GM19099 (cell line): ENCODE data around the gene IL3.

Experiments used
- POLR2A ChIP-seq: IDR thresholded peaks from 3 replicates; pipeline ENCODE4 v1.6.1; 2011; ENCODE audit warnings: low read depth; ENCODE audit not compliant: insufficient read length; ENCODE audit errors: extremely low read depth

The IL3 gene

GRCh38 chr5:132021654-132022053 is 38.8 kb upstream of the IL3 start:
- no peak for TF ChIP-seq POLR2A

DNA sequence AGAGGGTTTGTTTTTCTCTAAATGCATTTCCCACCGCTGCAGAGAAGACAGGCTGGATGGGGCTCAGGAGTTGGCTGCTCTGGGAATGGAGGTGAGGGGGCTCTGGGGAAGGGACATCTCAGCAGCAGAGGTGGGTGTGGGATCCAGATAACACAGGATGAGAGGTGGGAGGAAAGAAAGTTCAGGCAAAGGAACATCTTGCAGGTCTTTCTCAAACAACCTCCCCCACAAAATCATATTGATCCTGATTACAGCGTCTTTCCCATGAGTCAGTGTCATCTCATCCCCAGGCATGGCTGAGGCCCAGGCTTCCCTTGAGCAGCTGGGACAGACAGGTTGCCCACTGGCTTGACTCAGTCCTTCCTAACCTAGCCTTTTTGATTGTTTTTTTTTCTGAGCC is 37.7 kb upstream of the IL3 start:
- TF ChIP-seq POLR2A, result no peak

DNA sequence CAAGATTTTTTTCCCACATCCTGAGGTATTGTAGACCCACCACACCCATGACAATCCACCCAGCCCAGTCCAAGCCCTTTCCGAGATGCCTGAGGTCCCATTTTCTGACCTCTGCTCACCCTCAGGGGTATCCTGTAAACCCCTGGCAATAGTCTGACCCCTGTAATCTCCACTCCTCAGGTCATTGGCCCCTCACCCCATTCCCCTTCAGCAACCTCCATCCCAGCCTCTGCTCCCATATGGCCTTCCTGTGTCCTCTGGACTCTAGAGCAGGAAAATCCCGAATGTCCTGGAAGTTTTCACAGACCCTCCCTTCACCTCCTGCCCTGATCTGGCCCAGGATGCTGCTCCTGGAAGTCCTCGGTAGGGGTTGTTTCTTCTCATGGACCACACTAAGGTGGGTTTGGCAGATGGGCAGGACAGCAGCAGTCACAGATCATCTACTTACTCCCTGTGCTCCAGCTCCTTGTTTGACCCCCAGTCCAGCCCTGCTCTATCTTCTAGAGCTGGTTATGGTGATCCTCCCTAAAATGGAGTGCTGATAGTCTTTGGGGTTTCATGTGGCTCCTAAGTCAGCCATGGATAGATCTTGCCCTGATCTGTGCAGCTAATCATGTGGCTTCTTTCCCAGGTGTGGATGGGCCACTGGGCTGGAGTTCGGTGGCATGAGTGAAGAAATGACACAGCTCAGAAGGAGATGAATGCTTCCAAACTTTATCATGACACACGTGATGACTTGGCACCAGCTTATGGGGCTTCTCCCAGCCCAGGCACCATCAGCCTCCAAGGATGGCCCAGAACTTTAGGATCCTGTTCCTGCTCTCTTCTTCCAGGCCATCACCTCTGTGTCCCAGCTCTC is 37.0 kb upstream of the IL3 start:
- TF ChIP-seq POLR2A, result no peak

GRCh38 chr5:132024117-132024435 is 36.4 kb upstream of the IL3 start:
- no peak for TF ChIP-seq POLR2A

GRCh38 chr5:132024789-132025402 is 35.6 kb upstream of the IL3 start:
- TF ChIP-seq POLR2A, result no peak

DNA sequence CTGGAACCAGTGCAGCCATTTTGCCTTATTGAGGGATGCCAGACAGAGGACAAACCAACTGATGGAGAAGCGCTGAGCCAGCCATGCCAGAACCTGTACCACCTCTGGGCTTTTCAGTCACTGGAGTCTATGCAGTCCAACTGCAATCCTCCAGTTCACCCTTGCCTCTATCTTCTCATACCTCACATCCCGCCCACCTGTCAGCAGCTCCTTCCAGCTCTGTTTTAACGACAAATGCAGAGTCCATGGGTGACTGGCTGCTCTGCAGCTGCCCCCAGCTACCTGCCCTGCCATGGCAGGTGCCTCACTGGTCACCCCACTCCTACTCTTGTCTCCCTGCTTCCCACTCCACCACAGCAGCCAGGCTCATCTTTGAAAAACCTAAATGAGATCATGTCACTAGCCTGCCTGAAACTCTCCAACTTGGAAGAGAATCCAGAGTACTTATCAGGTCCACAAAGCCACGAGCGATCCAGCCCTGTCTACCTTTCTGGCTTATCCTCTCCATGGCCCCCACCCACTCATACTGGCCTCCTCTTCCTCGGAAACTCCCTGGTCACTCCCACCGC is 35.0 kb upstream of the IL3 start:
- no peak for TF ChIP-seq POLR2A

GRCh38 chr5:132026516-132027008 is 33.9 kb upstream of the IL3 start:
- no peak for TF ChIP-seq POLR2A

DNA sequence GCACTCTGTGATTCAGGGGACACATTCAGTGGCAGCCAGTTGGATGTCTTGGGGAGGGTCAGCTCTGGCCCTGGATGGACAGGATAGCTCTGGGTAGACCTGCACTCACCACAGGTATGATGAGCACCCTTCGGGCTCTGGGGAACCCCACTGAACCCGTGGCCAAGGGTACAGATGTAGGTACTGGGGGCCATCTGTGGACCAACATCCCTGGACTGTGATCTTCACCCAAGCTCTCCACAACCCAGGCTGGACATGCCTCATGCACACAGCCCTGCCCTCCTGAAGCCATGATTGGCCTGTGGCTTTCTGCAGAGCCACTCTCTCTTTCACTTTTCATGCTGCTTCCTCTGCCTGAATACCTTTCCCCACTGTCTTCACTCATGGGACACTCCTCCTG is 33.4 kb upstream of the IL3 start:
- TF ChIP-seq POLR2A, result no peak

GRCh38 chr5:132029609-132030330 is 30.7 kb upstream of the IL3 start:
- no peak for TF ChIP-seq POLR2A

- TF ChIP-seq POLR2A, result no peak
These were observed 29.8 kb upstream of the IL3 start for GRCh38 chr5:132030610-132031009.

- TF ChIP-seq POLR2A, result no peak
These were observed 28.3 kb upstream of the IL3 start for GRCh38 chr5:132032196-132032595.

DNA sequence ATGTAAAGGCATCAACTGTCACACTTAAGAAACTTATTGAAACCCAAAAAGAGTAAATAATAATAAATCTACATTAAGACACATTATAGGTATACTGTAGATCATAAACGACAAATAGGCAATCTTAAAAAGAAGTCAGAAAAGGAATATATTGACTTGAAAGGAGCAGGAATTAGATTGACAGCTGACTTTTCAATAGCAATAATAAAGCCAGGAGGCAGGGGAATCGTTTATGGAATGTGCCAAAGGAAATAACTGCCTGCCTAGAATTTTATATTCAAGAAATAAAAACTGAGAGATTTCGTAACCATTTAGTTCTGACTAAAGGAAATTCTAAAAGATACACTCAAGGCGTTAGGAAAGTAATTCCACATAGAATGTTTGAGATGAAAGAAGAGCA is 27.3 kb upstream of the IL3 start:
- TF ChIP-seq POLR2A, result no peak

GRCh38 chr5:132037353-132037752 is 23.1 kb upstream of the IL3 start:
- no peak for TF ChIP-seq POLR2A

DNA sequence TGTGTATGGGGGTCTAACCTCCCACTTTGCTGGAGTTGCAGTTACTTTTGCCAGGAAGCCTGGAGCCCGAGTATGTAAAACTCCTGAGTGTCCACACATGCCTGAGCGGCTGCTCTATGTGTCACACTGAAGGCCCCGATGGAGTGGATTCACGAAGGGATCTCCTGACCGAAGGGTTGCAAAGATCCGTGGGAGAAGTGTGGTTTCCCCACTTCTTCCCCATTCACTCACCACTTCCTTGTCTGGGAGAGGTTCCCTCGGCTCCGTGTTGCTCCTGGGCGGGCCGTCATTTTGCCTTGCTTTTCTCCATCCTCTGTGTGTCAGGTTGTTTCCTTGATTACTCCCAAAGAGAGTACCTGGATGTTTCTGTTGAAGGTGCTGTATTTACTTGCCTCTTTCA is 16.2 kb upstream of the IL3 start:
- no peak for TF ChIP-seq POLR2A

DNA sequence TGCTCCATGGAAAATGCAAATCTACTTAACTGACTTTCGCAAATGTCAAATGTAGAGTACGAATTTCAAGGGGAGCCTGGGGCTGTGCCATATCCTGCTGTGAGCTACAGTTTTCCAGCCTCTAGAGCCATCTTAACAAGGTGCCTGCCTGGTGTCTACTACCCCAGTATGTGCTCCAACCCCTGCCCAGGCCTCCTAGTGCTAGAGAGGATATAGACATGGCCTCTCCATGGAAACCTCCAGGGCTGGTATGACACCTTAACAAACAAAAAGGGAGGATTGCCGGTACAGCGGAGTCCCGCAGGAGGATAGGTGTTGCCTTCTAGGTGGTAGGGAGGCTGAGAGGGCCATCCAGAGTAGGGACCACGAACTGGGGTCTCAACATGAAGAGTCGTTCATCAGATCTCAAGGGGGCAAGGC is 13.6 kb upstream of the IL3 start:
- TF ChIP-seq POLR2A, result no peak
